ENCODE results near the gene TPRX1.
A peak's percentile ranks its signal among the peaks of the same experiment; 100 is the strongest.
"Not testable (repeated sequence)": the region's sequence is repeated elsewhere in the genome, so short reads cannot be mapped to it uniquely, and the experiment has no call there.

The TPRX1 gene

GRCh38 chr19:47768604-47769003, 35.7 kb downstream of the TPRX1 start:
- no peak for DNase-seq (ENCODE audit: low read depth, low spot score)

- no peak for DNase-seq (ENCODE audit: low read depth, low spot score)
Measured at GRCh38 chr19:47767349-47767748, 37.0 kb downstream of the TPRX1 start.

DNA sequence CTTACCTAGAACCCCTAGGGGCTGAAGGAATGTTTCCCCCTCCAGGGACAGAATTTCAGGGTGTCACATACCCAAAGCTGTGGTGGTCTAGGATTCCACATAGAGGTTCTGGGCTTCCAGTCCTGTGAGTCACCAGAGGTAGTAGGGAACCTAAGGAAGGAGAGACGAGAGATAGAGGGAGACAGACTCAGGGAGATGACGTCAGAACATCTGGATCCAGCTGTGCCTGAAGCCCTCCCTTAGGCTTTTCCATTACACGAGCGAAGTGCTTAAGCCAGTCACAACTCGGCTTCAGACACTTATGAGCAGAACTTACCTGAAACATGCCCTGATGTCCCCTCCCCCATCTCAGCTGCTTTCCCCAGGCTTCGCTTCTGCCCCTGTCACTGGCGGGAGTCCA, 37.7 kb downstream of the TPRX1 start:
- no peak for DNase-seq (ENCODE audit: low read depth, low spot score)

DNA sequence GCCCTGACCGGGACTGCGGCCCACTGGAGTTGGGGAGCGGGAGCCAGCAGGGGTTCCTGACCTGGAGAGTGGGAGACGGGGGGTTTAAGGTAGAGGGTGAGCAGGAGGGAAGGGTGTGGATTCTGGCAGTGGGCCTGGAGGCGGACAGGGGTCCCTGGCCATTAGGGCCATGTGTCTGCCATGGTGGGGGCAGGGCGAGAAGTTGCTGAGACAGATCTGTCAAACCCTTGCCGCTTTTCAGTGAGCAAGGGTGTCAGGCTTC, 38.1 kb downstream of the TPRX1 start:
- DNase-seq (ENCODE audit: low read depth, low spot score) = no peak

GRCh38 chr19:47765523-47766358, 38.6 kb downstream of the TPRX1 start:
- DNase-seq (ENCODE audit: low read depth, low spot score) = peak; percentile 79

DNA sequence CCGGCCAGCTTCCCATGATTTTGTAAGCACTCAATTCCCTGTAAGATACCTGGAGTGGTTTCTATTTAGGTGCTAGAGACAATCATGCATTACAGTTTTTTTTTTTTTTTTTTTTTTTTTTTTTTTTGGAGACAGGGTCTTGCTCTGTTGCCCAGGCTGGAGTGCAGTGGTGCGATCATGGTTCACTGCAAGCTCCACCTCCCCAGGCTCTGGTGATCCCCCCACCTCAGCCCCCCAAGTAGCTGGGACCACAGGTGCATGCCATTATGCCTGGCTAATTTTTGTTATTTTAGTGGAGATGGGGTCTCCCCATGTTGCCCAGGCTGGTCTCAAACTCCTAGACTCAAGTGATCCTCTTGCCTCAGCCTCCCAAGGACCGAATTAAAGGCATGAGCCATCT, 39.6 kb downstream of the TPRX1 start:
- not testable (repeated sequence) for DNase-seq (ENCODE audit: low read depth, low spot score)

DNA sequence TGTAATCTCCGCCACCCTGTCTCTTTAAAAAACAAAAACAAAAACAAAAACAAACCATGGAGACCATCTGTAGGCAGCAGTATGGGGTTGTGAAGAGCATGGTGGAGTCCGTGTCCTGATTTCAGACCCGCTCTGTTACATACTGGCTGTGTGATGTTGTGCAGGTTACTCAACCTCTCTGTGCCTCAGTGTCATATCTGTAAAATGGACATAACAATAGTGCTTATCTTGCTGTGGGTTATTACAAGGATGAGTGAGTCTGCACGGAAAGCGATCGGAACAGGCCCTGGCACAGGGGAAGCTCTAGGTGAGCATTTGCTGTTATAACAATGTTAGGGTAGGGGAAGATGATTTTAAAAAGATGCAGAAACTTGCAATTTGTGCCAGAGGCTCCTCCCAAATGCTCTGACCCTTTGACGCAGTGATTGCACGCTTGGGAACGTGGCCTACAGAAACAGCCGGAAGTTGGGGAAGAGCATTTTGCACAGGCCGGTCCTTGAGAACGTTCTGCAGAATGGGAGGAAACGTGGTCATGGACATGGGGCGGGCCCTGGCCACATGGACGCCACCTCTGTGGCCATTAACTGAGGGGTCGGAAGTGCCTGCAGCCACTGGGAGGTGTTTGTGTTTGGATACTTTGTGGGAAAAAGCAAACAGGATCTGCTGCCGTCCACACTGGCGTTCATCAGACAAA, 41.6 kb downstream of the TPRX1 start:
- no peak for DNase-seq (ENCODE audit: low read depth, low spot score)

GRCh38 chr19:47762151-47762550, 42.2 kb downstream of the TPRX1 start:
- no peak for DNase-seq (ENCODE audit: low read depth, low spot score)

DNA sequence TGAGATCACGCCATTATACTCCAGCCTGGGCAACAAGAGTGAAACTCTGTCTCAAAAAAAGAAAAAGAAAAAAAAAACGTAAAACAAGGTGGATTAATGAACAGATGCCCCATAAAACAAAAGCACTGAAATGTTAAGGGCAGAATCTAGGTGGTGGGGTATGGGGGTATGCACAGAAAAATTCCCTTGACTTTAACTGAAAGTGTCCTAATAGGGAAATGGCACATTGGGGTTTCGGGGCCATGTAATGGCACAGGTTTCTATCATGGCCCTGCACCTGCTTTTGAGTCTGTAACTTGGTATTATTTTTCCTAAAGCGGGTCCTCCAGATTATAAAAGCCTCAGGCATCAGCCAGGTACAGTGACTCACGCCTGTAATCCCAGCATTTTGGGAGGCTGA, 42.8 kb downstream of the TPRX1 start:
- no peak for DNase-seq (ENCODE audit: low read depth, low spot score)

DNA sequence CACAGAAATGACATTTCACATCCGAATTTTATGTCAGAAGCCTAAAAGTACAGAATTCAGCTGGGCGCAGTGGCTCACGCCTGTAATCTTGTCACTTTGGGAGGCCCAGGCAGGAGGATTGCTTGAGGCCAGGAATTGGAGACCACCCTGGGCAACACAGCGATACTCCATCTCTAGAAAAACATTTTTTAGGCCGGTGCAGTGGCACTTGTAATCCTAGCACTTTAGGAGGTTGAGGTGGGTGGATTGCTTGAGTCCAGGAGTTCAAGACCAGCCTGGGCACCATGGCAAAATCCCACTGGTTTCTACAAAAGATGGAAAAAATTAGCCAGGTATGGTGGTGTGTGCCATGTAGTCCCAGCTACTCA, 43.7 kb downstream of the TPRX1 start:
- DNase-seq (ENCODE audit: low read depth, low spot score) = no peak

DNA sequence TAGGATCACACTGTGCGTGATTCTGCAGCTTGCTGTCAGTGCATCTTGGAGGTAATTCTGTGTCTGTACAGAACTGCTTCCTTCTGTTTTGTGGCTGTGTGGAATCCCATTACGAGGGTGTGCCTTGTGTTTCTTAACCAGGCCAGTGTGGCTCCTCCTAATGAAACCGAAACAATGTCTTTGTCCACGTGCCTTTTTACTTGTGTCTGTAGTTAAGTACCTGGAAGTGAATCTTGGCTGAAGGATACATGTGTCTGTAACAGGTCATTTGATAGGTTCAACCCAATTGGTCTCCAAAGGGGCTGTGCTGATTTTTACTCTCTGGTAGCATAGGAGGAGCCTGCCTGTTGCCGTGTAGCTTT, 45.9 kb downstream of the TPRX1 start:
- no peak for DNase-seq (ENCODE audit: low read depth, low spot score)

DNA sequence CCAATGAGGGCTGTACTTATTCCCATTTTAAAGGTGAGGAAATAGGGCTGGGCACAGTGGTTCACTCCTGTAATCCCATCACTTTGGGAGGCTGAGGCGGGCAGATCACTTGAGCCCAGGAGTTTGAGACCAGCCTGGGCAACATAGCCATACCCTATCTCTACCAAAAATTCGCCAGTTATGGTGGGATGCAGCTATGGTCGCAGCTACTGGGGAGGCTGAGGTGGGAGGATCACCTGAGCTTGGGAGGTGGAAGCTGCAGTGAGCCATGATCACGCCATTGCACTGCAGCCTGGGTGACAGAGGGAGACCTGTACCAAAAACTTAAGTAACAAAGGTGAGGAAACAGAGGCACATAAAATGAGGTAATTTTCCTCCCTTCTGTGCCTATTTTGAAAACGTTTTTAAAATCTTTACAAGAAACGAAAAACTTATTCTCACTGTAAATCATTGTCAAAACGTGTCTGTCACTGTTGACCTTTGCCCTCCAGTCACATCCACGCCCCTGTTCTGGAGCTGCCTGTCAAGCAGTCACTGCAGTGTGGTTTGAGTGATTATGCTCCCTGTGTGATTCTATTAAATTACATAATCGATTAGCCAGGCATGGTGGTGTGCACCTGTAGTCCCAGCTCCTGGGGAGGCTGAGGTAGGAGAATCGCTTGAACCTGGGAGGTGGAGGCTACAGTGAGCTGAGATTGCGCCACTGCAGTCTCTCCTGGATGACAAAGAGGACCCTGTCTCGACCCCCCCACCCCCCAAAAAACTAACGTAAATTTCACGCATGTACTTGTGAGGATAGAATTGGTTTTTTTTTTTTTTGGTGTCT, 46.5 kb downstream of the TPRX1 start:
- no peak for DNase-seq (ENCODE audit: low read depth, low spot score)

DNA sequence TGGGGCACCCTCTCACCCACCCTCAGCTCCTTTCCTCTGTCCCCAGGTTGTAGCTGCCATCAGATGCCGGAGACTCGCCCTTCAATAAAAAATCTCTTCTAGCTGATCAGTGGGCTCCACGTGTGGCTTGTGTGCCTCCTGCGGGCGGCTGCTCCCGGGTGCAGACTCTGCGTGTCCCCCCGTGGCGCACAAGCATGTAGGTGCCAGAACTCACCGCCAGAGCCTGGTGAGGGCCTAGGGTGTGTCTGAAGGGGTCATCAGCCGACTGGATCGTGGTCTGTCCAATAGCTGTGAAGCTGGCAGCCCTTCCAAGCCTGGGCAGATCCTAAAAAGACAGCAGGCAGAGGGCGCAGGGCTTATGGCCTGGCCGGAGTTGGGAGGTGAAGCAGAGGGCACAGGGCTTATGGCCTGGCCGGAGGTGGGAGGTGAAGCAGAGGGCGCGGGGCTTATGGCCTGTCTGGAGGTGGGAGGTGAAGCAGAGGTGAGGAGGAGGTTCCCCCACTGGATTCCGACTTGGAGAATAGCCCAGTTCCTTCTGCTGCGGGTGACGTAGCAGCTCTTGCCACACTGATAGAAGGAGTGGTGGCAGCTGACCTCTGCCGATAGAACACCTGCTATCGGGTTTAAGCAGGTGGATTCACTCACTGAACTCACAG, 47.3 kb downstream of the TPRX1 start:
- DNase-seq (ENCODE audit: low read depth, low spot score) = no peak

DNA sequence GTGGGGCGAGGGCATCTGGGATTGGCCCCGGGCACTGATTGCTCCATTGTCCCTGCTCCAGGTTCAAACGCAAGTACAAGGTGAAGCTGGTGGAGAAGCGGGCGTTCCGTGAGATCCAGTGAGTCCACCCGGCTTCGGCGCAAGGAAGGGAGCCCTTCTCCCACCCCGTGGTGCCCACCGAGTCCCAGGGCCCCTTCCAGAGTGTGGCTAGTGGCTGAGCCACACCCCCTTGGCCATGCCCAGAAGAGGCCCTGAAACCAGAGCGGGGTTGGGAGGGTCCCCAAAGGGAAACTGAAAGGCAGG, 47.8 kb downstream of the TPRX1 start:
- DNase-seq (ENCODE audit: low read depth, low spot score) = no peak

DNA sequence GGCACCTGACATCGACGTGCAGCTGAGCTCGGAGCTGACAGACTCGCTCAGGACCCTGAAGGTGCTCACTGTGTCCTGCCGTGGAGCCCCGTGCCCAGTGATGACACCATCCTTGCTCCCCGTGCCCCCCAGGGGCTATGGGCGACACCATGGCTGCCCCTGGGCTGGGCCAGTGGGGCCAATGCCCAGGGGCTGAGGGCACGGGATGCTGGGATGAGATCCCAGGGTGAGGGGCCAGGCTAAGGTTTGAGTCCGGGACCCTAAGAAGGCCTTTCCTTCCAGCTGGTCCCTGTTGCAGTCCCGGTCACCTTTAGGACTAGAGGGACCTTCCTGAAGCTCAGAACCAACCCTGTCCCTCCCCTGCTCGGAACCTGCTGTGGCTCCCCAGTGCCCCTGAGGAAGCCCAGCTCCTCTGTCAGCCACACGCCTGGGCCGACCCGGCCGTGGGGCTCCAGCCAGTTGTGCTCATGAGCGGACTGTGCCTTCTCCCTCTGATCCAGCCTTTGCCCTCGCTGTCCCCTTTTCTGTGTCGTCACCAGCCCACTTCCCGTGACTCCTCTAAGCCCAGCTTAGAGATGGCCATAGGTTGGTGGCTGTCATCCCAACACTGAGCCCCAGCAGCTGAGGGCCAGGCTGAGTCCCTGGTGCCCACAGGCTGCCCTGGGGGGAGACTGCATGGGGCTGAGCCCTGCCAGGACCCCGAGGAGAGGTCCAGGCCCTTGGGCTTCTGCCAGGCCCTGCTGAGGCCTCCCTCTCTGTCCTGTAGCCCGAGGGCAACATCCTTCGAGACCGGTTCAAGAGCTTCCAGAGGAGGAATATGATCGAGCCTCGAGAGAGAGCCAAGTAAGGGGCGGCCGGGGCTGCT, 48.4 kb downstream of the TPRX1 start:
- DNase-seq (ENCODE audit: low read depth, low spot score) = no peak

- no peak for DNase-seq (ENCODE audit: low read depth, low spot score)
Measured at GRCh38 chr19:47755065-47755761, 49.1 kb downstream of the TPRX1 start.

DNA sequence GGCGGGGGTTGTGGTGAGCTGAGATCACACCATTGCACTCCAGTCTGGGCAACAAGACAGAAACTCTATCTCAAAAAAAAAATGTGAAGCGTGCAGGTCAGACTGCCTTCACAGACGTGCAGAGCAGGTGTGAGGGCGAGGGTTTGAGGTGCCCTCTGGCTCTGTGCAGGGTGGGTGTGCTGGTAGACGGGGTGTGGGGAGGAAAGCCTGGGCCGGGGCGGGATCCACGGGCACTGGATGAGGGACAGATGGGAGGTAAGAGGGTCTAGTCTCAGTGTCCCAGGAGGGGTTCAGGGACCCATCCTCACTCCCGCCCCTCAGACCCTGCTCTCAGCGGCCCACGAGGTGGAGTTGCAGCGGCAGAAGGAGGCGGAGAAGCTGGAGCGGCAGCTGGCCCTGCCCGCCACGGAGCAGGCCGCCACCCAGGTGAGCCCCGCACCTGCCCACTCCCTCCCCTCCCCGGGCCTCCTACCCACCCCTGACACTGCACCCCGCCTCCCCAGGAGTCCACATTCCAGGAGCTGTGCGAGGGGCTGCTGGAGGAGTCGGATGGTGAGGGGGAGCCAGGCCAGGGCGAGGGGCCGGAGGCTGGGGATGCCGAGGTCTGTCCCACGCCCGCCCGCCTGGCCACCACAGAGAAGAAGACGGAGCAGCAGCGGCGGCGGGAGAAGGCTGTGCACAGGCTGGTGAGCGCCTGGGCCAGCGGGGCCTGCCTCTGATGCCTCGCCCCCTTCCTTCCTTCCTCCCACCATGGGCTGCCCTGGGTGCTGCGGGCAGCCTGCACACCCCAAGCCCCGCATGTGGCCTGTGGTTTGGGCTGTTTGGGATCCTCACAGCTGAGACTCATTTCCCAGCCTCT, 49.9 kb downstream of the TPRX1 start:
- DNase-seq (ENCODE audit: low read depth, low spot score) = no peak

GRCh38 chr19:47752440-47753211, 51.7 kb downstream of the TPRX1 start:
- DNase-seq (ENCODE audit: low read depth, low spot score) = no peak

Data from ELF-1 (cell line).